ENCODE data around the gene PLA2G4A. TPM values are rescaled to one million over a fixed set of nuclear protein-coding genes. Genes with fewer than 3 reads are reported as not detected.

PLA2G4A gene
- total RNA-seq, 2 donors from 2014 or later = 5.8 to 8.2 TPM

DNA sequence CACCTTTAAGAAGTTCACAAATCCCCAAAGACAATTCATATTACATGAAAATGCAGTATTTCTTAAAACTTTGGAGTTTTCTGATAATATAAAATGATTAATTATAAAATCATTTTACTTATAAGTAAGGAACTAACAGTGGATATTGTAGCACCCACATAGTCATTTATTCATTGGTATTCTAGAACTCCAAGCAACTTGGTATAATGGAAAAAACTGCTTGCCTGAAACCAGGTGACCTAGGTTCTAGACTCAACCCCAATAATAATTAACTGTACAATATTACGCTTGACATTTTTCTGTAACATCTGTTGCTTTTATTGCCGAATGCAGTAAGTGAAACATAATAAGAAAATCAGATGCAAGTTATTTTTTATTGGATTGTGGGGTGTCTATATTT lies 2.4 kb downstream of the PLA2G4A start:
- DNase-seq (ENCODE audit: low spot score) = no peak
- Histone ChIP-seq H3K27ac (no peak overlapping the region), H3K9me3 (no peaks in the 10 kb centered on the region), H3K36me3 (no peaks in the 10 kb centered on the region), H3K4me3 (no peak overlapping the region), H3K4me1 (no peaks in the 10 kb centered on the region), H3K27me3 (no peaks in the 10 kb centered on the region)
- TF ChIP-seq, protein P1, sequence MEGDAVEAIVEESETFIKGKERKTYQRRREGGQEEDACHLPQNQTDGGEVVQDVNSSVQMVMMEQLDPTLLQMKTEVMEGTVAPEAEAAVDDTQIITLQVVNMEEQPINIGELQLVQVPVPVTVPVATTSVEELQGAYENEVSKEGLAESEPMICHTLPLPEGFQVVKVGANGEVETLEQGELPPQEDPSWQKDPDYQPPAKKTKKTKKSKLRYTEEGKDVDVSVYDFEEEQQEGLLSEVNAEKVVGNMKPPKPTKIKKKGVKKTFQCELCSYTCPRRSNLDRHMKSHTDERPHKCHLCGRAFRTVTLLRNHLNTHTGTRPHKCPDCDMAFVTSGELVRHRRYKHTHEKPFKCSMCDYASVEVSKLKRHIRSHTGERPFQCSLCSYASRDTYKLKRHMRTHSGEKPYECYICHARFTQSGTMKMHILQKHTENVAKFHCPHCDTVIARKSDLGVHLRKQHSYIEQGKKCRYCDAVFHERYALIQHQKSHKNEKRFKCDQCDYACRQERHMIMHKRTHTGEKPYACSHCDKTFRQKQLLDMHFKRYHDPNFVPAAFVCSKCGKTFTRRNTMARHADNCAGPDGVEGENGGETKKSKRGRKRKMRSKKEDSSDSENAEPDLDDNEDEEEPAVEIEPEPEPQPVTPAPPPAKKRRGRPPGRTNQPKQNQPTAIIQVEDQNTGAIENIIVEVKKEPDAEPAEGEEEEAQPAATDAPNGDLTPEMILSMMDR (IDR thresholded peaks at IDR 0.05) = no peak

DNA sequence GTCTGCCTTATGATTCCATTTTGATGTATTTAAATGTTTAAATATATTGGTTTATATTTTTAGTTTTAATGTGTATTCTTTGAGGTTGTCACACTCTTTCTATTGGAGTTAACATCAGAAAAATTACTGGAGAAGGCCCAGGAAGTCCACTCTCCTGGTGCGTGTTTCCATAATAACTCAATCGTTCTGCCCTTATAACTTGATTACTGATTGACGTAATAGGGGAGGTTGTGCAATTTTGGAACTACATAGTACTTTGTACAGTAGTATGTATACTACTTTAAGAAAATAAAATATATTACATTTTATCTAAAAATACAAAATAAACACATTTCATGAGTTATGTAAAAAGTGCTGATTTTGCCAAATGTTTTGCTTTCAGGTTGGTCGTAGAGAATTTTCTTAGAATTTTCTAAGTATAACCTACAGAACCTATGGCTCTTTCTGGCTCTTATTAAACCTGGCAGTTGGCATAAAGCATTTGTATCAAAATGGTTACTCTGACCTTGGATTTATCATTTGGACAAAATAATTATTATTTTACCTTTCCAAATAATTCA lies 5.7 kb downstream of the PLA2G4A start:
- no peak for DNase-seq (ENCODE audit: low spot score)
- H3K4me1 ChIP-seq = no peaks in the 10 kb centered on the region
- TF ChIP-seq, protein P1 (IDR thresholded peaks at IDR 0.05) = no peak
- no peak overlapping the region for H3K4me3 ChIP-seq
- no peak overlapping the region for H3K27ac ChIP-seq
- no peaks in the 10 kb centered on the region for H3K36me3 ChIP-seq
- no peaks in the 10 kb centered on the region for H3K27me3 ChIP-seq
- H3K9me3 ChIP-seq = no peaks in the 10 kb centered on the region

GRCh38 chr1:186835448-186835847 lies 6.7 kb downstream of the PLA2G4A start:
- TF ChIP-seq, protein P1 (IDR thresholded peaks at IDR 0.05) = no peak

GRCh38 chr1:186837806-186838205 lies 9.1 kb downstream of the PLA2G4A start:
- Histone ChIP-seq H3K27me3 (no peaks in the 10 kb centered on the region), H3K9me3 (no peaks in the 10 kb centered on the region), H3K27ac (no peak overlapping the region), H3K36me3 (no peaks in the 10 kb centered on the region), H3K4me3 (no peak overlapping the region), H3K4me1 (no peaks in the 10 kb centered on the region)
- no peak for DNase-seq (ENCODE audit: low spot score)
- TF ChIP-seq, protein P1 (IDR thresholded peaks at IDR 0.05) = no peak

More at GRCh38 chr1:186835448-186835847, 6.7 kb downstream of the PLA2G4A start:
- H3K9me3 ChIP-seq = no peaks in the 10 kb centered on the region
- no peak overlapping the region for H3K27ac ChIP-seq
- DNase-seq (ENCODE audit: low spot score) = no peak
- H3K36me3 ChIP-seq = no peaks in the 10 kb centered on the region
- no peak overlapping the region for H3K4me3 ChIP-seq
- H3K4me1 ChIP-seq = no peaks in the 10 kb centered on the region
- H3K27me3 ChIP-seq = no peaks in the 10 kb centered on the region

- Histone ChIP-seq H3K4me1 (no peaks in the 10 kb centered on the region), H3K27ac (no peak overlapping the region), H3K4me3 (no peak overlapping the region), H3K9me3 (no peaks in the 10 kb centered on the region), H3K27me3 (no peaks in the 10 kb centered on the region), H3K36me3 (no peaks in the 10 kb centered on the region)
- TF ChIP-seq, protein P1 (IDR thresholded peaks at IDR 0.05) = no peak
- DNase-seq (ENCODE audit: low spot score) = no peak
Observed at GRCh38 chr1:186838380-186839040, 9.8 kb downstream of the PLA2G4A start.

DNA sequence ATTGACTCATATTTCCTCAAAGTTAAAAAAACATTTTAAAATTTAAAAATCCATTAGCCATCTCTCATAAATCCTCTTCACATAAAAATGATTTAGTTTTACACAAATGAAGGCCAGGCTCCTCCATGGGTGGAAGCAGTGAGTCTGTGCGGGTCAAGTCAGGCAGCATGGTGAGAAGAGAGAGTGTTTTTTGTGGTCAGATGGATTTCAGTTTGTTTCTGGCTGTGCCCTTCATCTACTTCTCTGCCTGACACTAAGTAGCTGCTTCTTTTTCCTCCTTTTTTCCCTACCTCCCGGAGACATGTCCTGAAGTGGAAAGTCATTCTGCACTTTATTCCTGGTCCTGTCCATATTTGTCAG lies 10.3 kb downstream of the PLA2G4A start:
- TF ChIP-seq, protein P1 (IDR thresholded peaks at IDR 0.05) = no peak
- no peaks in the 10 kb centered on the region for H3K4me1 ChIP-seq
- H3K36me3 ChIP-seq = no peaks in the 10 kb centered on the region
- no peak overlapping the region for H3K27ac ChIP-seq
- no peak overlapping the region for H3K4me3 ChIP-seq
- no peaks in the 10 kb centered on the region for H3K9me3 ChIP-seq
- DNase-seq (ENCODE audit: low spot score) = no peak
- H3K27me3 ChIP-seq = no peaks in the 10 kb centered on the region
